Upper lobe of left lung (tissue), 4 donors: ENCODE results near the gene SCARB1.

Experiments
- CTCF ChIP-seq, 6 experiments: fragments of 450-650 bp in 4 of 6; fragments of 200-600 bp in 2 of 6; sonication (generic) in 2 of 6; IDR thresholded peaks; one replicate each; pipeline ENCODE4 v1.5.1; 2016 to 2019; ENCODE audit warnings: antibody characterized with exemption in 6 of 6
- EP300 ChIP-seq, 4 donors: sonication (generic); formaldehyde crosslinking; IDR thresholded peaks; one replicate each; pipeline ENCODE4 v1.5.1; 2017; ENCODE audit warnings: antibody characterized with exemption in 4 of 4, control low read depth in 2 of 4
- POLR2A ChIP-seq, 4 donors: fragments of 450-650 bp; IDR thresholded peaks; one replicate each; pipeline ENCODE4 v1.5.1; 2016 to 2017; ENCODE audit warnings: antibody characterized with exemption in 4 of 4, mild to moderate bottlenecking in 2 of 4
- POLR2AphosphoS5 ChIP-seq, 2 donors: sonication (generic); formaldehyde crosslinking; IDR thresholded peaks; one replicate each; pipeline ENCODE4 v1.5.1; 2017; ENCODE audit warnings: antibody characterized with exemption in 2 of 2

DNA sequence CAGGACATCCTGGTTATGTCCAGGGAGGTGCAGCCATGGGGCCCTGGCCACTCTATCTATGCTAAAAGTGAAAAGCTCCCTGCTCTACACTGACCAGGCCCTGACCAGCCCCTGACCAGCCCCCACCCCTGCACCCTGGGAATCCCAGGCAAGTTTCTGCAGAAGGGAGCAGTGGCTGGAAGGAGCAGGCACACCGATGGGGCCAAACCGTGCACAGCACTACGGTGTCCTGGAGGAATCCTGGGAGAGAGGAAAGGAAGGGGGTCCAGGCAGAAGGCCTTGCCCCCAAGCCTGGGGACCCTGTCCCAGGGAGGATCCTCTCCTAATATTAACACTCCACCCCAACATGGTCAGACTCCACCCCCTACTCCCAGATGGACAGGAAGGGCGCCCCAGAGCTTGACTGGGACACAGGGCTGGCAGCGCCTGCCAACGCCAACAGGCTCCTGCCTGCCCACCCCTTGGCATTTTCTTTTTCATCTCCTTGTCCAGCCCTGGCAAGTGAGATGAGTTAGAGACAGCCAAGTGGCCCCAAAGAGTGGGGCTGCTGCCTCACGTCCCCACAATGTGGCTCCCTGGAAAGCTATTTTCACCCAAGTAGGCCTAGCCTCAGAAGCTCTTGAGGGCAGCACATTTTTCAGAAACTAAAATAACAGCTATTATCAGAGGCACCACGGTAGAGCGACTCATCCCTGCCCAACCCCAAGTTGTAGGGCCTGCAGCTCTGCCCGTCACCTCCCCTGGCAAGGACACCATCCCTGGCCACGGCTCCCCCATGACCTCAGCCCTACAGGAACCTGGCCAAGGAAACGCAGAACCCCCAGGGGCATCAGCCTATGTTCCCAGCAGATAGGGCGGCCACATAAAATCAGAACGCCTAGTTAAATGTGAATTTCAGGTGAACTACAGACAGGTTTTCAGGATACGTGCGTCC lies 82.6 kb downstream of the SCARB1 start:
- no peak for TF ChIP-seq CTCF (IDR thresholded peaks at IDR 0.05)
- TF ChIP-seq POLR2A (IDR thresholded peaks at IDR 0.05), result no peak
- TF ChIP-seq EP300 (IDR thresholded peaks at IDR 0.05), result no peak
- no peak for TF ChIP-seq POLR2AphosphoS5 (IDR thresholded peaks at IDR 0.05)
